ENCODE measurements around the gene EML1.

GRCh38 chr14:99968191-99968920 is 175.1 kb downstream of the EML1 start:
- TF ChIP-seq CTCF (conservative IDR thresholded peaks at IDR 0.05; ENCODE audit: low read depth, low read length) (no peak), EZH2phosphoT487 (IDR thresholded peaks at IDR 0.05; ENCODE audit: borderline replicate concordance, low read length) (no peak), EZH2 (IDR thresholded peaks at IDR 0.05; ENCODE audit: low read length, unreplicated experiment) (no peak)

Data from PC-3 (cell line).